Parathyroid adenoma (tissue), 2 donors: ENCODE data around the gene SLC4A8.

ENCODE experiments used
- H2AFZ ChIP-seq: fragments of 300-600 bp; sonication (generic); one replicate; pipeline ENCODE4 v1.7.0; 2017; ENCODE audit warnings: antibody characterized with exemption, mild to moderate bottlenecking
- H3K27ac ChIP-seq: fragments of 300-600 bp; sonication (generic); one replicate; pipeline ENCODE4 v1.7.0; 2017
- H3K27me3 ChIP-seq: fragments of 300-600 bp; sonication (generic); one replicate; pipeline ENCODE4 v1.7.0; 2017; ENCODE audit warnings: low read length; ENCODE audit not compliant: control insufficient read depth, insufficient read depth
- H3K36me3 ChIP-seq: fragments of 300-600 bp; sonication (generic); one replicate; pipeline ENCODE4 v1.7.0; 2017; ENCODE audit warnings: low read length; ENCODE audit not compliant: control insufficient read depth, insufficient read depth
- H3K4me1 ChIP-seq: fragments of 300-600 bp; sonication (generic); one replicate; pipeline ENCODE4 v1.7.0; 2017; ENCODE audit warnings: control low read depth
- H3K4me2 ChIP-seq: fragments of 300-600 bp; sonication (generic); one replicate; pipeline ENCODE4 v1.7.0; 2017; ENCODE audit warnings: low read length
- H3K4me3 ChIP-seq: fragments of 300-600 bp; sonication (generic); one replicate; pipeline ENCODE4 v1.7.0; 2017; ENCODE audit warnings: low read depth, low read length
- H3K79me2 ChIP-seq: fragments of 300-600 bp; sonication (generic); one replicate; pipeline ENCODE4 v1.7.0; 2017; ENCODE audit warnings: control low read depth
- H3K9ac ChIP-seq: fragments of 300-600 bp; sonication (generic); one replicate; pipeline ENCODE4 v1.7.0; 2017; ENCODE audit warnings: mild to moderate bottlenecking
- H3K9me3 ChIP-seq: fragments of 300-600 bp; sonication (generic); one replicate; pipeline ENCODE4 v1.7.0; 2017; ENCODE audit warnings: low read length; ENCODE audit not compliant: control insufficient read depth
- CTCF ChIP-seq: fragments of 300-600 bp; sonication (generic); IDR thresholded peaks from one replicate; pipeline ENCODE4 v1.7.0; 2017; ENCODE audit warnings: antibody characterized with exemption, mild to moderate bottlenecking
- donor health status: primary hyperparathyroidism.

SLC4A8 gene

DNA sequence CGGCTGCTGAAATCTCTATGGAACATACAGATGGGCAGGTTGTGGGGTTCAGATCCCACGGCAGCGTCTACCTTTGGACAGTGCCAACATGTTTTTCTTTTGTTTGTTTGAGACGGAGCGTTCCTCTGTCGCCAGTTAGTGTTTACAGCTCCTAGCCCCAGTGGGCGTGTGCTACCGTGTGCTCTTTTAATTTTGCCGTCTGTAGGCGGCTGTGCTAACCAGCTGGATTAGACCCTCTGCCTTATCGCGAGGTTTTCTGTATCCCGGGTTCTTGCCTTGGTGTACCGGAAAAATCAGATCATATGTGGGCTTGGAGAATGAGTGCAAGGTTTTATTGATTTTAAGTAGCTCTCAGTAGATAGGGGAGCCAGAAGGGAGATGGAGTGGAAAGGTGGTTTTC, 23.6 kb upstream of the SLC4A8 start:
- TF ChIP-seq CTCF, result no peak
- H3K79me2 ChIP-seq, result no peaks in the 10 kb centered on the region
- H3K27me3 ChIP-seq, result no peaks in the 10 kb centered on the region
- H3K27ac ChIP-seq, result no peak overlapping the region
- H3K4me2 ChIP-seq, result no peak overlapping the region
- H3K9me3 ChIP-seq, result no peaks in the 10 kb centered on the region
- no peak overlapping the region for H3K9ac ChIP-seq
- no peaks in the 10 kb centered on the region for H3K4me1 ChIP-seq
- H3K4me3 ChIP-seq, result no peak overlapping the region
- H3K36me3 ChIP-seq, result no peaks in the 10 kb centered on the region
- H2AFZ ChIP-seq, result no peak overlapping the region

DNA sequence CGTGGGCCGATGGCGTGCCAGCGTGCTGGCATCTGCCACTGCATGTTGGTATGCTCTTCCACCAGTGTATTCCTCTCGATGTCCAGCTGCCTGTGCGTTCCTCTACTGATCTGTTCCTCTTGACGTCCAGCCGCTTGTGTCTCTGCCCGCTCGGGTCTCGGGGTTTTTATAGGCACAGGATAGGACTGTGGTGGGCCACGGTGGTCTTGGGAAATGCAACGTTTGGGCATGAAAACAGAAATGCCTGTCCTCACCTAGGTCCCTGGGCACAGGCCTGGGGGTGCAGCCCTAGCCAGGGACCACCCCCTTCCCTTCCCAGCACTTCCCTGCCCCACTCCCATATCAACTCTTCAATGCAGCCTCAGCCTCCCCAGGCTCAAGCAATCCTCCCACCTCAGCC, 23.1 kb upstream of the SLC4A8 start:
- Histone ChIP-seq H3K9ac (no peak overlapping the region), H3K9me3 (no peaks in the 10 kb centered on the region), H3K27me3 (no peaks in the 10 kb centered on the region), H3K4me2 (no peak overlapping the region), H3K79me2 (no peaks in the 10 kb centered on the region), H2AFZ (no peak overlapping the region), H3K4me1 (no peaks in the 10 kb centered on the region), H3K4me3 (no peak overlapping the region), H3K27ac (no peak overlapping the region), H3K36me3 (no peaks in the 10 kb centered on the region)
- TF ChIP-seq CTCF, result no peak

GRCh38 chr12:51401900-51402299, 22.7 kb upstream of the SLC4A8 start:
- Histone ChIP-seq H3K9ac (no peak overlapping the region), H3K4me3 (no peak overlapping the region), H3K27me3 (no peaks in the 10 kb centered on the region), H3K27ac (no peak overlapping the region), H2AFZ (no peak overlapping the region), H3K9me3 (no peaks in the 10 kb centered on the region), H3K4me1 (no peaks in the 10 kb centered on the region), H3K79me2 (no peaks in the 10 kb centered on the region), H3K4me2 (no peak overlapping the region), H3K36me3 (no peaks in the 10 kb centered on the region)
- no peak for TF ChIP-seq CTCF

GRCh38 chr12:51403159-51403558, 21.5 kb upstream of the SLC4A8 start:
- Histone ChIP-seq H2AFZ (no peak overlapping the region), H3K79me2 (no peaks in the 10 kb centered on the region), H3K4me3 (no peak overlapping the region), H3K9ac (no peak overlapping the region), H3K4me1 (no peaks in the 10 kb centered on the region), H3K27ac (no peak overlapping the region), H3K4me2 (no peak overlapping the region), H3K9me3 (no peaks in the 10 kb centered on the region), H3K36me3 (no peaks in the 10 kb centered on the region), H3K27me3 (no peaks in the 10 kb centered on the region)
- no peak for TF ChIP-seq CTCF

GRCh38 chr12:51403681-51404136, 20.9 kb upstream of the SLC4A8 start:
- Histone ChIP-seq H3K27ac (no peak overlapping the region), H3K36me3 (no peaks in the 10 kb centered on the region), H3K27me3 (no peaks in the 10 kb centered on the region), H3K4me3 (no peak overlapping the region), H3K4me1 (no peaks in the 10 kb centered on the region), H2AFZ (no peak overlapping the region), H3K79me2 (no peaks in the 10 kb centered on the region), H3K9ac (no peak overlapping the region), H3K9me3 (no peaks in the 10 kb centered on the region), H3K4me2 (no peak overlapping the region)
- TF ChIP-seq CTCF, result no peak
